Chondrocyte (in vitro differentiated cells): ENCODE data around the gene DMKN. TPM values are rescaled to one million over a fixed set of nuclear protein-coding genes. Genes with fewer than 3 reads are reported as not detected.
A peak's percentile ranks its signal among the peaks of the same experiment; 100 is the strongest.

Experiments
- DNase-seq: peaks from one replicate; pipeline ENCODE4 v3.0.0; 2021; ENCODE audit warnings: mixed read lengths, low spot score
- H3K27ac Mint-ChIP-seq: one replicate; pipeline ENCODE4 v1.8.0; 2021; ENCODE audit warnings: mild to moderate bottlenecking, moderate library complexity, mixed read lengths; ENCODE audit not compliant: unreplicated experiment
- H3K27me3 Mint-ChIP-seq: 2 replicates; pipeline ENCODE4 v1.8.0; 2021; ENCODE audit warnings: low read depth, mixed read lengths
- H3K36me3 Mint-ChIP-seq: 2 replicates; pipeline ENCODE4 v1.8.0; 2021; ENCODE audit warnings: low read depth, mixed read lengths
- H3K4me1 Mint-ChIP-seq: 2 replicates; pipeline ENCODE4 v1.8.0; 2021; ENCODE audit warnings: low read depth, mild to moderate bottlenecking, mixed read lengths
- H3K4me3 Mint-ChIP-seq: one replicate; pipeline ENCODE4 v1.8.0; 2021; ENCODE audit warnings: mild to moderate bottlenecking, moderate library complexity, mixed read lengths; ENCODE audit not compliant: unreplicated experiment
- H3K9me3 Mint-ChIP-seq: 2 replicates; pipeline ENCODE4 v1.8.0; 2021; ENCODE audit warnings: low read depth, mixed read lengths
- total RNA-seq: library from RNA; stranded (reverse); gene quantifications from 3 replicates; pipeline ENCODE4 v1.2.1, GENCODE V29; 2021
- TF ChIP-seq, protein P1 (sequence below): fragments of 200-600 bp; sonication (generic); IDR thresholded peaks from 2 replicates; pipeline ENCODE4 v1.5.0; 2021; ENCODE audit warnings: antibody characterized with exemption, mild to moderate bottlenecking, moderate library complexity

DMKN gene
- total RNA-seq, 1 donor from 2014 or later: 2.1 TPM

GRCh38 chr19:35512831-35513627 is 420 bp downstream of the DMKN start:
- peaks cover 41% of the 10 kb centered on the region for H3K27me3 Mint-ChIP-seq
- no peaks in the 10 kb centered on the region for H3K36me3 Mint-ChIP-seq
- H3K9me3 Mint-ChIP-seq: no peaks in the 10 kb centered on the region
- TF ChIP-seq, protein P1, sequence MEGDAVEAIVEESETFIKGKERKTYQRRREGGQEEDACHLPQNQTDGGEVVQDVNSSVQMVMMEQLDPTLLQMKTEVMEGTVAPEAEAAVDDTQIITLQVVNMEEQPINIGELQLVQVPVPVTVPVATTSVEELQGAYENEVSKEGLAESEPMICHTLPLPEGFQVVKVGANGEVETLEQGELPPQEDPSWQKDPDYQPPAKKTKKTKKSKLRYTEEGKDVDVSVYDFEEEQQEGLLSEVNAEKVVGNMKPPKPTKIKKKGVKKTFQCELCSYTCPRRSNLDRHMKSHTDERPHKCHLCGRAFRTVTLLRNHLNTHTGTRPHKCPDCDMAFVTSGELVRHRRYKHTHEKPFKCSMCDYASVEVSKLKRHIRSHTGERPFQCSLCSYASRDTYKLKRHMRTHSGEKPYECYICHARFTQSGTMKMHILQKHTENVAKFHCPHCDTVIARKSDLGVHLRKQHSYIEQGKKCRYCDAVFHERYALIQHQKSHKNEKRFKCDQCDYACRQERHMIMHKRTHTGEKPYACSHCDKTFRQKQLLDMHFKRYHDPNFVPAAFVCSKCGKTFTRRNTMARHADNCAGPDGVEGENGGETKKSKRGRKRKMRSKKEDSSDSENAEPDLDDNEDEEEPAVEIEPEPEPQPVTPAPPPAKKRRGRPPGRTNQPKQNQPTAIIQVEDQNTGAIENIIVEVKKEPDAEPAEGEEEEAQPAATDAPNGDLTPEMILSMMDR: no peak
- peaks cover 20% of the 10 kb centered on the region for H3K4me1 Mint-ChIP-seq
- DNase-seq: no peak
- H3K4me3 Mint-ChIP-seq: no peak overlapping the region
- H3K27ac Mint-ChIP-seq: no peak overlapping the region

DNA sequence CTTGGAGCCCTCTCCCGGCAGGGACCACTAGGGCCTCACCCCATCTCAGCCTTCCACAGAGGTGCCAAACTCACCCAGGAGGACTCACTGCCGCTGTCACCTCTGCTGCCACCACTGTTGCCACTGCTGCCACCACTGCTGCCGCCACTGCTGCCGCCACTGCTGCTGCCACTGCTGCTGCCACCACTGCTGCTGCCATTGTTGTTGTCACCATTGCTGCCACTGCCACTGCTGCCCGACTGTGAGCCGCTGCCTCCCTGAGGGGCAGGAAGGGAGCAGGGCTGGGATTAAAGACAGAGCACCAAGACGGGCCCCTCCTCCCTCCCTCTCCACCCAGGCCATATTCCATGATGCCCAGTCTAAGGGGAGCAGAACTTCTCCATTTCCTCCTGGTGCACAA is 2.1 kb downstream of the DMKN start:
- TF ChIP-seq, protein P1: no peak
- DNase-seq: no peak
- Mint-ChIP-seq H3K27ac (no peak overlapping the region), H3K36me3 (no peaks in the 10 kb centered on the region), H3K4me1 (peaks cover 17% of the 10 kb centered on the region), H3K9me3 (no peaks in the 10 kb centered on the region), H3K4me3 (no peak overlapping the region), H3K27me3 (peaks cover 55% of the 10 kb centered on the region)

DNA sequence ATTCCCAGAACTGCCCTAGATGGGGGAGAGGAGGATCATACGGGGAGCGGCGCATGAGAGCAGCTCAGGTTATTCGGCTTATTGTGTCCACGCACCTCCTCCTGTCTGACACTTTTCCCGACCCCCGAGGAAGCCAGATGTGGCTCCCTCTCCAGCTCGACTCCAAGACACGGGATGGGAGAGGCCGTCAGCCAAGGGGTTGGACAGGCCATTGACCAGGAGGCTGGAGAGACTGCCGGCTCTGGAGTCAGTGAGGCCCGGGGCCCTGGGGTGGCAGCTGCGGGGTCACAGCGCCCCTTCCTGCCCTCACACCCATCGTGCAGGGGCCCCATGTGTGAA is 2.9 kb downstream of the DMKN start:
- Mint-ChIP-seq H3K36me3 (no peaks in the 10 kb centered on the region), H3K4me3 (no peak overlapping the region), H3K9me3 (no peaks in the 10 kb centered on the region), H3K27me3 (peaks cover 62% of the 10 kb centered on the region), H3K4me1 (peaks cover 17% of the 10 kb centered on the region), H3K27ac (no peak overlapping the region)
- TF ChIP-seq, protein P1: no peak
- no peak for DNase-seq

- H3K27me3 Mint-ChIP-seq: peaks cover 68% of the 10 kb centered on the region
- no peak overlapping the region for H3K27ac Mint-ChIP-seq
- H3K4me1 Mint-ChIP-seq: peaks cover 17% of the 10 kb centered on the region
- DNase-seq: no peak
- no peaks in the 10 kb centered on the region for H3K9me3 Mint-ChIP-seq
- TF ChIP-seq, protein P1: peak; percentile 98
- H3K4me3 Mint-ChIP-seq: peak overlapping the region; percentile 65
- H3K36me3 Mint-ChIP-seq: no peaks in the 10 kb centered on the region
Measured at GRCh38 chr19:35509861-35510625, 3.4 kb downstream of the DMKN start.

- DNase-seq: no peak
- H3K9me3 Mint-ChIP-seq: no peaks in the 10 kb centered on the region
- H3K4me3 Mint-ChIP-seq: no peak overlapping the region
- H3K27me3 Mint-ChIP-seq: peaks cover 73% of the 10 kb centered on the region
- H3K36me3 Mint-ChIP-seq: no peaks in the 10 kb centered on the region
- TF ChIP-seq, protein P1: no peak
- H3K27ac Mint-ChIP-seq: no peak overlapping the region
- H3K4me1 Mint-ChIP-seq: peaks cover 14% of the 10 kb centered on the region
Measured at GRCh38 chr19:35509018-35509652, 4.3 kb downstream of the DMKN start.
